Tongue (tissue), 2 donors: ENCODE results near the gene CAPRIN2. TPM values are rescaled to one million over a fixed set of nuclear protein-coding genes. Genes with fewer than 3 reads are reported as not detected.

Source experiments
- DNase-seq: peaks from one replicate; pipeline ENCODE4 v3.0.0-alpha.2; 2015
- total RNA-seq: library from RNA; depleted of rRNA; stranded (reverse); fragments of >200 nt; gene quantifications from one replicate; pipeline ENCODE4 v1.2.3, GENCODE V29; 2014

Gene CAPRIN2
- total RNA-seq, 1 donor from 2014 or later, result 32.9 TPM

DNA sequence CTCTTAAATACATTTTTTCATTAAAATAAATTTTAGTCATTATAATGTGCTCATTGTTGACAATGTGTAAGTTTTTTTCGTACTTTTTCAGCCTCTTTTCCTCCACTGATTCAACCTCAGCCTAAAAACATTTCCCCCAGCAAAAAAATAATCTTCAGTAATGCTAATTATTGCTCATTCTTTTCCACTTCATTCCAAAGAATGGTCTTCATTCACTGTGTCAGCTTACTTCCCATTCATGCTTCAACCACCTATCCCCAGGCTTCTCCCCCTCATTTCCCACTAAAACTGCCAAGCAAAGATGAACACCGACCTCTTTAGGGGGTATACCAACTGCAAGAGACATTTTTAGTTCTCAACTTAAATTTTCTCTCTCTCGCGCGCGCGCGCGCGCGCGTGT is 56.4 kb downstream of the CAPRIN2 start:
- no peak for DNase-seq

DNA sequence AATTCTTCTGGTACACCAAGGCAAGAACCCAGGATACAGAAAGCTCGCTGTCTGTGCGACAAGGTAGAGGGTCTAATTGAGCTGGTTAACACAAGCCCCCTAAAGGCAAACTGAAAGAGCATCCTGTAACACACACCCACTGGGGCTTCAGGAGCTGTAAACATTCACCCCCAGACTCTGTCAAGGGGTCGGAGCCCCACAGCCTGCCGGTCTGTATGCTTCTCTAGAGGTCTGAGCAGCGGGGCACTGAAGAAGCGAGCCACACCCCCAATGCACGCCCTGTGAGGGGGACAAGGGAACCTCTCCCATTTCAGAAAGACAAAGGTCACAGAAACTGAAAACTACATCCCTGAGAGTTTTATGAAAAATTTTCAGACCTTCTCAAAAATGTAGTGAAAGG is 57.8 kb downstream of the CAPRIN2 start:
- no peak for DNase-seq

DNA sequence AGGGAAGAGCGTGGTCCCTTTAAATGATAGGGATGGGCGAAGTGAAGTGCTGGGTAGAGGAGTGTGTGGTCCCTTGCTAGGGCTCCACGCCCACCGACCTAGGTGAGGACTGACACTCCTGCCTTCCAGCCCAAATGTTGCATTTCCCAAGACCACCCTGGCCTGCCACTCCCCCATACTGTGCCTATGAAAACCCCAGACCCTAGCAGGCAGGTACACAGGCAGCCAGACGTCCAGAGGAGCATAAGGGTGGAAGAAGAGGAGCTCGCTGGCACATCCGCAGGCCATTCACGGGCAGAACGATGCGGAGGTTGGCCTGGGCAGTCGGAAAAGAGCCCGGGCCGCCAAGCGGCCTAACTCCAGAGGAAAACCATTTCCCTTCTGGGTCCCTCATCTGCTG is 58.3 kb downstream of the CAPRIN2 start:
- no peak for DNase-seq

DNA sequence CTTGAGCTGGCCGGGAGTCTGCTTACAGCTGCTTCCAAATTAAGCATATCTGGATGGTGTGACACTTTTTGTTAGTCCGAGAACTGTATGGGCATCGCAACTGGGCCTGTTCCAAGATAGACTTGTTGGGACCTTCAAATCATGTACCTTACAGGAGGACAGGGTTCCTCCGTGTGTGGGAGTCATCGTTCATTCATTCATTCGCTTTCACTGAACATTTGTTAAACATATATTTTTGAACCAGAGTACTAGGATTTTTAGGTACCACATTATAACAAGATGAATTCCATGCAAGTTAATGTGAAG is 58.7 kb downstream of the CAPRIN2 start:
- no peak for DNase-seq

DNA sequence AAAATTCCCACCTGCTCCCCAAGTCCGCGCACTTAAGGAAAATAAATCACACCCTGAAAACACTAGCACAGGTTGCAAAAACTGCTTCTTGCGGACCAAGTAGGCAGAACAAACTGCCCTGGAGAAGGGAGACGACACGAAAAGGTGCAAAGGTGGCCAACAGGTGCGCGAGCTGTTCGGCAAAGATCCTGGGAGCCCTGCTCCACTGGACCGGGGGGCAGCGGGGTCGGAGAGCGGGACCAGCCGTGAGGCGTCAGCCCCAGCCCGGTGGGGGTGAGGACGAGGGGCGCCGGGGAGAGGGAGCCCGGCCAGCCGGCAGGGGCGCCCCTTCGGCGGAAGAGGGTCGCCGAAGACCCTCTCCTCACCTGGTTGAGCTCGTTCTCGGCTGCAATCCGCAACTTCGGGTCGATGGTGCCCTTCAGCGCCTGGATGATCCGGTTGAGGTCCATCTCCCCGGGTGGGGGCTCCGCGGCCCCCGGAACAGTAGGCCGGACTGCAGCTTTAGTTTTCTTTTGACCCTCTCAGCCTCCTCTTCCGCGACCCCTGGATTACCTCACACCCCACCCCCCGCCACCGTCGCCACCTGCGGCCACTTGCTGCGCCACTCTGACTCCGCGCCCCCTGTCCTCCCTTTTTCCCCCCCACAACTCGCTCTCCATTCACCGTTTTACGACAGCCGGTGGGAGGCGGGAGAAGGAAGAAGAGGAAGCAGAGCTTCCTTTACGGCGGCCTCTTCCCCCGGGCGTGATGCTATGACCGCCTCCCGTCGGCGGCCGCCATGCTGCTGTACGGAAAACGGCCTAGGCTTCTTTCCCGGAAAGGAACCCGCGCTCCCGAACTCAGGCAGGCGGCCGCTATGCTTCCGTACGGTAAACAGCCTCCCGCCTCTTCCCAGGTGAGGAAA is 59.3 kb downstream of the CAPRIN2 start, which contains the start of gene IPO8:
IPO8 (minus strand) TSS at position 671 of the 904 bp plus-strand sequence; CDS start at position 449, 222 bp downstream.
- DNase-seq, result peak; percentile 97

DNA sequence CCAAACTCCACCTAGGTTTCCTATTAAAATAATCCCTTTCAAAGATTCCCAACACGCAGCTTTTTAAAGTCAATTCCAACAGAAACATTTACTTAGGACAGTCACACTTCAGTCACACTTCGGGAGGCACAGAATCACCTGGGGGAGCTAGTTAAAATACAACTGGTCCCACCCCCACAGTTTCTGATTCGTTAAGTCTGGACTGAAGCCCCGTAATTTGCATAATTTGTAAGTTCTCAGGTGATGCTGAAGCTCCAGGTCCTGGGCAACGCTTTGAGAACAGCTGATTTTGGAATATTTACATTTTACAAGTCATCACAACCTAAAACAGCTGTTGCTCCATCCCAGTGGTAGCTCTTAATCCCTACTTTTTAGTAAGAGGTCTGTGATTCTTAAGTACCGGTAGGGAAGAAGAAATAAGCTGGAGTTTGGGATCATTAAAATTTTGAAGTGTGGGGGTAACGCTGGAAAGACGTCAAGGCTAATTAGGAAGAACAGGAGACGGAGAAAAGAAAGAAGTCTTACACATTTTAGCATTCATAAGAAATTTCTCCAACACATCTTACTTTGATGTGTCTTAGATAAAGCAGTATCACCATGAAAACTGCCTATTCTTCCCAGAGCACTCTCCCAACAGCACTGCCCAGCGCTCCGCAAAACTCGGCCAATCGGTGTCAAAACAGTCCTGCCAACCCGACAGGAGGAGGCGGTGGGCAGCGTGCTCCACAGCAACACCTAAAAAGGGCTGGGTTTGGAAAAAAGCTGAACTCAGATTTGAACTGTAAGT is 60.1 kb downstream of the CAPRIN2 start:
- DNase-seq, result peak; percentile 65

DNA sequence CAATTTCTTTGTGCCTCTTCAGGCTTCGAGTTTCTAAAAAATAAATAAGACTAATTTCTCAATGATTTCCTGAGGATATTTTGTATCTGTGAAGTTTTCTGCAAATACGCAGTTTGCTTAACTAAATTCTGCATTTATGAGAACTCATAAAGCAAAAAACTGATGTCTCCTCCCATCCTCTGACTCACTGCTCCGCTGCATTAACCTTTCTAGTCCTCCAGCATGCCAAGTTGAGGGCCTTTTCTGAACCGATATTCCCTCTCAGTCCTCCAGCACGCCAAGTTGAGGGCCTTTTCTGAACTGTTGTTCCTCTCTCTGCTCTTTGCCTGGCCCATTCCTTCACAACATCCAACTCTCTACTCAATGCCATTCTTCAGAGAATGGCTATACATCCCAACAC is 62.3 kb downstream of the CAPRIN2 start:
- DNase-seq, result no peak

DNA sequence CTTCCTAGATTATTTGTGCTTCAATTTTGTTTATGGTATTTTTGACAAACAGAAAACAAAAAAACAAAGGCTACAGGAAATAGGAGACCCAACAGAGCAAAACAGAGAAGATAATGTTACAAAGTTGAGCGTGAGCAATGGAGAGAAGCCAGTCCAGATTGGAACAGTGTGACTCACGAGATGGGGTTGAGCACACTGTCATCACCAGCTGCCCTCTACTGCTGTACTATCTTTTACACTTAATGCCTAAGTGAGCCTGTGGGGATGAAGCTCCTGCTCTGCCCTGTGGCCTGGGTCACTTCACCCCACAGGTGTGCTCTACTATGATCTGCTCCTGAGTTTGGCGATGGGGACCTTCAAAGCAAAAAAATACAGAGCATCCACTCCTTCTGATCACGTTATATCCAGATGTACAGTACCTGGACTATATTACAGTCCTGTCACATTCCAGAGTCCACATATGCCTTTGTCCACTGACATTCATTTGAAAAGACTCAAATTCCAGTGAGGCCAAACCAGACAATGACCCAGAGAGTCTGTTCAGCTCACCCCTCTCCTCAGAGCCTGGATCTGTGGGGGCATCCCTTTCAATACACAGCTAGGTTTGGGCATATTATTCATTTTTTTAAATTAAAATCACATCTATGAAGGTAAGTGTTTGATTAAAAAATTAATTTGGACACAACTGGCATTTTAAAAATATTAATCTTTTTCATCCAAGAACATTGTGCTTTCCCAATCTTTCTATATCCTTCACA is 63.5 kb downstream of the CAPRIN2 start:
- peak; percentile 48 for DNase-seq

DNA sequence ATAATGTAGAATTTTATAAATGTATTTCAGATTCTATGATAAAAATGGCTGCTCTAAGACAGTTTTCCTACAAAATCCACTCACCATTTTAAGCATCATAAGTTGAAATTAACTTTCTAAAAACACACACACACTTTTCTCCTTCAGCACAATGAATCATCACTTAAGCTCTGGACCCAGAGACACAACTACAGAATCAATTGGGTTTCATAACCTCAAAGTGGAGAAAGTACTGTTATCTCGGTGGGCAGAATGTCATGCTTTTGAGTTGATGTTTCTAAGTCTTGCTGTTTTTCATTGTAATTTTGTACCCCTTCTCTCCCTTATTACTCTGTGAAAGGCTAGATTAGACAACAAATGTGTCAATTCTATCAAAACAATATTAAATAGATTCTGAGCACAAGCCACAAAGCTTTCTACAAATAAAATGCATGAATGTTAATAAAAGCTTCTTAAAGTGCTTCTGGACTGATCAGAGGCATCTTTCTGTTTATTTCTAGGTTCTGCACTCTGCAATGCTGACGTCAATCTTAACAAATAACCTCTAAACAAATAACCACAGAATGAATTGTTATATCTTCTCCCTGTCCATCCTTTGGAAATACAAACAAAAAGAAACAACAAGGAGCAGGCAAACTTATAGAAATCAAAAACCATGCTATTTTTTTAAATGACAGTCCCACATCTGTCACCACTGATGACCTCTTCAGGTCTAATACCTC is 67.3 kb downstream of the CAPRIN2 start:
- DNase-seq, result no peak

DNA sequence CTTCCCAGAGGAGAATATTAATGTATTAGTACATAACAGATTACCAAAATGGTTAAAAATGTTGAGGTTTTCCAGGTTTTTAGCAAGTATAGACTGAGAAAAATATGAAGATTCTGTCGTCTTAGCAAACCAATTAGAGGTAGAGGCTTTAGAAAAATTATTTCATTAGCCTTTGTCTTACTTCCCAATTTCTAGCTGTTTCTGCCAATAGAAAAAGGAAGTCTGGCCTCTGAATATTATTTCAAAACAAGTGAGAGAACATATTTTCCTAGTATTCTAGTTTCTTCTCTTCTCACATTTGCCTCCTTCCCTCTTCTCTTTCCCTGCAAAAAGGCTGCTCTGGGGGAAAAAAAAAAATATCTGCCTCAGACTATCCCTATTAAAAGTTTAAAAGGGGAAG is 75.5 kb downstream of the CAPRIN2 start:
- no peak for DNase-seq

DNA sequence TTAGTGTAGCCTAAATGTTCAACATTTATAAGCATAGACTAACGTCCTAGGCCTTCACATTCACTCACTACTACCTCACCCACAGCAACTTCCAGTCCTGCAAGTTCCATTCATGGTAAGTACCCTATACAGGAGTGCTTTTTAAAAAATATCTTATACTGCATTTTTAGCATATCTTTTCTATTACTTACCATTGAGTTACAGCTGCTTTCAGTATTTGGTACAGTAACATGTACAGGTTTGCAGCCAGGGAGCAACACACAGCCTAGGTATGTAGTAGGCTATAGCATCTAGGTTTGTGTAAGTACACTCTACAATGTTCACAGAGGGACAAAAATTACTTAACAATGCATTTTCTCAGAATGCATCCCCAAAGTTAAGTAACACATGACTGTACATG is 76.5 kb downstream of the CAPRIN2 start:
- DNase-seq, result no peak

DNA sequence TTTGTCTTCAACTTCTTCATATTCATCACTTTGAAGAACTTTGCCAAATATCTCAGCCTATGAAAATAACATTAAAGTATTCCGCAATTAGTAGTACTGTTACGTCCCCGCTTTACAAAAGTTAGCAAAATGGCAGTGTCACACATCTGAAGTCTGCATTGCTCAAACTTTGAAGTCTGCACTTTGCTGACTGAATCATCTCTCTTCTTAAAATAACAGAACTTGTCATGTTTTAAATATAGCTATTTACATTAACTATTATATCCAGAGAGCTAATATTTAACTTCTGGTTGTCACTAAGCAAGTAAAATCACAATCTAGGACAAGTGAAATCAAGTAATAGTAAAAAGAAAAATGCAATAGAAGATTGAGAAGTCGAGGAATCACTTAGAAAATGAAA is 93.5 kb downstream of the CAPRIN2 start:
- DNase-seq, result no peak

Other genes with a start within 250 kb of the CAPRIN2 start
- gene IPO8, start 59.1 kb downstream of the CAPRIN2 start, total RNA-seq, result 35.2 TPM
- gene TSPAN11, start 171.8 kb upstream of the CAPRIN2 start, total RNA-seq, result 27.1 TPM